ENCODE data around the gene PRKCE. TPM values are rescaled to one million over a fixed set of nuclear protein-coding genes. Genes with fewer than 3 reads are reported as not detected.

PRKCE gene
- total and polyA plus RNA-seq, 2 experiments from 2014 or later, result 9.6 to 11.9 TPM

GRCh38 chr2:45902781-45903375 lies 251.4 kb downstream of the PRKCE start:
- H3K9me3 ChIP-seq (ENCODE audit: low read depth), result no peaks in the 10 kb centered on the region
- H2AFZ ChIP-seq, result no peak overlapping the region
- H3K4me3 ChIP-seq, result no peak overlapping the region
- H3K4me1 ChIP-seq (ENCODE audit: insufficient read depth), result peaks cover 4% of the 10 kb centered on the region
- H3K79me2 ChIP-seq, result no peaks in the 10 kb centered on the region
- no peak overlapping the region for H3K4me2 ChIP-seq
- DNase-seq (ENCODE audit: low spot score), result no peak
- 80% methylated on average over 2 of the region's 2 CpGs for whole genome bisulfite sequencing (ENCODE audit: low lambda C conversion rate, missing lambda C conversion rate)
- H3K9me2 ChIP-seq (replicated peaks; ENCODE audit: insufficient read depth), result no peaks in the 10 kb centered on the region
- H3K27me3 ChIP-seq, result no peaks in the 10 kb centered on the region
- H3K36me3 ChIP-seq (replicated peaks; ENCODE audit: insufficient read depth, low read depth), result no peaks in the 10 kb centered on the region
- no peaks in the 10 kb centered on the region for H4K20me1 ChIP-seq (ENCODE audit: insufficient read depth, poor library complexity, severe bottlenecking)
- H3K27ac ChIP-seq, result no peak overlapping the region
- TF ChIP-seq EZH2phosphoT487 (IDR thresholded peaks at IDR 0.05; ENCODE audit: low read depth, severe bottlenecking, unreplicated experiment) (no peak), CTCF (IDR thresholded peaks at IDR 0.05; ENCODE audit: poor library complexity) (no peak), EZH2 (IDR thresholded peaks at IDR 0.05; ENCODE audit: borderline replicate concordance) (no peak)

GRCh38 chr2:45904267-45904945 lies 252.9 kb downstream of the PRKCE start:
- Histone ChIP-seq H3K9me2 (replicated peaks; ENCODE audit: insufficient read depth) (no peaks in the 10 kb centered on the region), H3K27me3 (no peaks in the 10 kb centered on the region), H3K4me1 (ENCODE audit: insufficient read depth) (peaks cover 4% of the 10 kb centered on the region), H3K9me3 (ENCODE audit: low read depth) (no peaks in the 10 kb centered on the region), H4K20me1 (ENCODE audit: insufficient read depth, poor library complexity, severe bottlenecking) (no peaks in the 10 kb centered on the region), H3K27ac (no peak overlapping the region), H3K4me2 (no peak overlapping the region), H2AFZ (no peak overlapping the region), H3K79me2 (no peaks in the 10 kb centered on the region), H3K36me3 (replicated peaks; ENCODE audit: insufficient read depth, low read depth) (no peaks in the 10 kb centered on the region), H3K4me3 (no peak overlapping the region)
- DNase-seq (ENCODE audit: low spot score), result no peak
- WGBS (ENCODE audit: low lambda C conversion rate, missing lambda C conversion rate), result 80% methylated on average over 15 of the region's 15 CpGs
- TF ChIP-seq CTCF (IDR thresholded peaks at IDR 0.05; ENCODE audit: poor library complexity) (no peak), EZH2 (IDR thresholded peaks at IDR 0.05; ENCODE audit: borderline replicate concordance) (no peak), EZH2phosphoT487 (IDR thresholded peaks at IDR 0.05; ENCODE audit: low read depth, severe bottlenecking, unreplicated experiment) (no peak)

DNA sequence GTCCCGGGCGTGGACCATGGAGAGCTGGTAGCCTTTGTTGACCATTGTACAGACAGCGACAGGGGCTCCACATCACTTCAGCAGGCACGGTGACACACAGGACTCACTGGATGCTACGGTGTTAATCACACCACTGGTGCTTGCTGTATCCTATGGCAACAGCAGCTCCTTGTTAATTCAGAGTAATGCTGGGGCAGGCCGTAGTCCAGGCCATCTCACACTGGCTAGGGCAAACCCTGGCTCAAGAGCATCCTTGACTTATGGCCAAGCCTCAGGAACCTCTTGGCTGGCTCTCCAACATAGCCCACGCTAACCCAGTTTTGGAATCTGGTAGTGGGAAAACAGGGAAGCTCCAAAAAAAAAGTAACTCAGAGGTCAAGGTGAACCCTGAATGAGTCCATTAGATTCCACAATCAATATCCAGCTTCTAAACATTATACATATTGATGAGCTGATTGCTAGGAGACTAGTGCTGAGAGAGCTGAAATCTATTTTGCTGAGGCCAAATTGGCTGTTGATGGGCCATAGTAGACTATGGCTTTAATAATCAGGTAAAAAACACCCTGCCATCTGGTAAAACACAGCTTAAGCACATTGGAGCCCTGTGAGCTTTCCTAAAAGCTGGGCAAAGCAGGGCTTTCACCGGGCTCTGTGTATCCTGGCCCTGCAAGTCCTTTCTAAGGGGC lies 253.6 kb downstream of the PRKCE start:
- no peak overlapping the region for H3K4me2 ChIP-seq

More for the DNA sequence above, 253.6 kb downstream of the PRKCE start:
- Histone ChIP-seq H4K20me1 (ENCODE audit: insufficient read depth, poor library complexity, severe bottlenecking) (no peaks in the 10 kb centered on the region), H3K4me3 (no peak overlapping the region), H3K9me3 (ENCODE audit: low read depth) (no peaks in the 10 kb centered on the region), H3K27ac (no peak overlapping the region), H3K4me1 (ENCODE audit: insufficient read depth) (peaks cover 4% of the 10 kb centered on the region), H3K36me3 (replicated peaks; ENCODE audit: insufficient read depth, low read depth) (no peaks in the 10 kb centered on the region), H3K79me2 (no peaks in the 10 kb centered on the region), H3K27me3 (no peaks in the 10 kb centered on the region), H2AFZ (no peak overlapping the region), H3K9me2 (replicated peaks; ENCODE audit: insufficient read depth) (no peaks in the 10 kb centered on the region)
- WGBS (ENCODE audit: low lambda C conversion rate, missing lambda C conversion rate), result 82% methylated on average over 6 of the region's 8 CpGs
- no peak for DNase-seq (ENCODE audit: low spot score)
- TF ChIP-seq EZH2phosphoT487 (IDR thresholded peaks at IDR 0.05; ENCODE audit: low read depth, severe bottlenecking, unreplicated experiment), result no peak
- no peak for TF ChIP-seq EZH2 (IDR thresholded peaks at IDR 0.05; ENCODE audit: borderline replicate concordance)
- no peak for TF ChIP-seq CTCF (IDR thresholded peaks at IDR 0.05; ENCODE audit: poor library complexity)
